Measurements from ENCODE around the gene TPD52L1.
"Not testable (repeated sequence)": the region's sequence is repeated elsewhere in the genome, so short reads cannot be mapped to it uniquely, and the experiment has no call there.

TPD52L1 gene

DNA sequence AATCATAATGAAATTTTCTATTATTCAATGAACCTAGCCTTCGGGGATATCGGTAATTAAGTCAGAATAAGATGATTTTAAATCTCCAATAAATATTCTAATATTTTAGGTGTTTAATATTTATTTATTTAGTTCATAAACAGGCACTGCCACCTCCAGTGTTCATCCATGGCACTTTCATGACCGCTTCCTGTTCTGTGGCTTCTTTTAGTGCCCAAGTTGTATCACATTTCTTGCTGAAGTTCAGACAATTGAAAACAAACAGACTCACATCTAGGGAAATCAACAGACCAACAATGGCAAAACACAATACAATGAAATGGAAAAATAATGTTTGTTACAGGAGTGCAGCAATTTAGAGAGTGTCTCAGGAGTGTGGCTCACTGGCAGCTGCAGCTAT, 122.2 kb downstream of the TPD52L1 start:
- Histone ChIP-seq H3K4me1 (ENCODE audit: control insufficient read depth in 1 of 2, insufficient read depth in 2 of 2, low read length in 2 of 2) (no peaks in the 10 kb centered on the region), H3K27me3 (ENCODE audit: low read depth, low read length) (no peaks in the 10 kb centered on the region), H3K36me3 (ENCODE audit: control insufficient read depth in 1 of 2, insufficient read depth in 2 of 2, low read length in 2 of 2) (peaks cover 19 to 56% of the 10 kb centered on the region in 2 donors), H3K27ac (ENCODE audit: low read length) (no peak overlapping the region), H3K4me3 (ENCODE audit: low read depth in 1 of 2, low read length in 2 of 2) (no peak overlapping the region), H3K9me3 (ENCODE audit: control insufficient read depth in 1 of 2, low read length in 2 of 2) (no peaks in the 10 kb centered on the region)

DNA sequence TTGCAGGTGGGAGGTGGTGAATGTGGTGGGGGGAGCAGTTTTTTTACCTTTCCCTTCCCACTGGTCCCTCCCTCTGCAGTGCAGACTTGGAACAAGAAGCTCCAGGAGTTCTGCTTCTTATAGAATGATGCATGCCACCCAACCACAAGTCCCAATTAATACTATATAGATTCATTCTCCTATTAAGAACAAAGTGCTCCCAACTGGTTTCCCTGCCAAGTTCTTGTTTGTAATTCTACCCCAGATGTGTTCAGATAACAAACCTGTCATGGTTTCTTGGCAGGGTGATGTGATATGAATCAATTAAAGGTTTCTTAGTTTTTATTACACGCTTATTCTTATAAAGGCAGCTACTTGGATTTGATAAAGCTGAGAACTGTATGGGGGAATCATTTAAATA, 124.3 kb downstream of the TPD52L1 start:
- H3K9me3 ChIP-seq (ENCODE audit: control insufficient read depth in 1 of 2, low read length in 2 of 2), result no peaks in the 10 kb centered on the region
- H3K4me1 ChIP-seq (ENCODE audit: control insufficient read depth in 1 of 2, insufficient read depth in 2 of 2, low read length in 2 of 2), result no peaks in the 10 kb centered on the region
- no peaks in the 10 kb centered on the region for H3K27me3 ChIP-seq (ENCODE audit: low read depth, low read length)
- H3K4me3 ChIP-seq (ENCODE audit: low read depth in 1 of 2, low read length in 2 of 2), result no peak overlapping the region
- peaks cover 16 to 39% of the 10 kb centered on the region in 2 donors for H3K36me3 ChIP-seq (ENCODE audit: control insufficient read depth in 1 of 2, insufficient read depth in 2 of 2, low read length in 2 of 2)
- H3K27ac ChIP-seq (ENCODE audit: low read length), result no peak overlapping the region

DNA sequence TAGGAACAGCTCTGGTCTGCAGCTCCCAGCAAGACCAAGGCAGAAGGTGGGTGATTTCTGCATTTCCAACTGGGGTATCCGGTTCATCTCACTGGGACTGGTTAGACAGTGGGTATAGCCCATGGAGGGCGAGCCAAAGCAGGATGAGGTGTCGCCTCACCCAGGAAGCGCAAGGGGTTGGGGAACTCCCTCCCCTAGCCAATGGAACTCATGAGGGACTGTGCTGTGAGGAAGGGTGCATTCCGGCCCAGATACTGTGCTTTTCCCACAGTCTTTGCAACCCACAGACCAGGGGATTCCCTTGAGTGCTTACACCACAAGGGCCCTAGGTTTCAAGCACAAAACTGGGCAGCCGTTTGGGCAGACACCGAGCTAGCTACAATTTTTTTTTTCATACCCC, 126.4 kb downstream of the TPD52L1 start:
- Histone ChIP-seq H3K27me3 (ENCODE audit: low read depth, low read length) (no peaks in the 10 kb centered on the region), H3K4me1 (ENCODE audit: control insufficient read depth in 1 of 2, insufficient read depth in 2 of 2, low read length in 2 of 2) (no peaks in the 10 kb centered on the region), H3K27ac (ENCODE audit: low read length) (no peak overlapping the region), H3K9me3 (ENCODE audit: control insufficient read depth in 1 of 2, low read length in 2 of 2) (no peaks in the 10 kb centered on the region), H3K36me3 (ENCODE audit: control insufficient read depth in 1 of 2, insufficient read depth in 2 of 2, low read length in 2 of 2) (peaks cover 13 to 26% of the 10 kb centered on the region in 2 donors), H3K4me3 (ENCODE audit: low read depth in 1 of 2, low read length in 2 of 2) (no peak overlapping the region)

DNA sequence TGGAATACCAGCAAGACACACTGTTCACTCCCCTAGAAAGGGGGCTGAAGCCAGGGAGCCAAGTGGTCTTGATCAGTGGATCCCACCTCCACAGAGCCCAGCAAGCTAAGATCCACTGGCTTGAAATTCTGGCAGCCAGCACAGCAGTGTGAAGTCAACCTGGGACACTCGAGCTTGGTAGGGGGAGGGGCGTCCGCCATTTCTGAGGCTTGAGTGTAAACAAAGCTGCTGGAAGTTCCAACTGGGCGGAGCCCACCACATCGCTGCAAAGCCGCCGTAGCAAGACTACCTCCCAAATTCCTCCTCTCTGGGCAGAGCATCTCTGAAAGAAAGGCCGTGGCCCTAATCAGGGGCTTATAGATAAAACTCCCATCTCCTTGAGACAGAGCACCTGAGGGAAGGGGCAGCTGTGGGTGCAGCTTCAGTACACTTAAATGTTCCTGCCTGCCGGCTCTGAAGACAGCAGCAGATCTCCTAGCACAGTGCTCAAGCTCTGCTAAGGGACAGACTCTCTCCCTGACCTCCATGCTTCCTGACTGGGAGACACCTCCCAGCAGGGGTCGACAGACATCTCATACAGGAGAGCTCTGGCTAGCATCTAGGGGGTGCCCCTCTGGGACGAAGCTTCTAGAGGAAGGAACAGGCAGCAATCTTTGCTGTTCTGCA, 126.9 kb downstream of the TPD52L1 start:
- not testable (repeated sequence) for H3K27me3 ChIP-seq (ENCODE audit: low read depth, low read length); H3K27ac ChIP-seq (ENCODE audit: low read length); H3K4me3 ChIP-seq (ENCODE audit: low read depth in 1 of 2, low read length in 2 of 2); H3K9me3 ChIP-seq (ENCODE audit: control insufficient read depth in 1 of 2, low read length in 2 of 2); H3K4me1 ChIP-seq (ENCODE audit: control insufficient read depth in 1 of 2, insufficient read depth in 2 of 2, low read length in 2 of 2)
- peaks cover 13 to 26% of the 10 kb centered on the region in 2 donors for H3K36me3 ChIP-seq (ENCODE audit: control insufficient read depth in 1 of 2, insufficient read depth in 2 of 2, low read length in 2 of 2)

DNA sequence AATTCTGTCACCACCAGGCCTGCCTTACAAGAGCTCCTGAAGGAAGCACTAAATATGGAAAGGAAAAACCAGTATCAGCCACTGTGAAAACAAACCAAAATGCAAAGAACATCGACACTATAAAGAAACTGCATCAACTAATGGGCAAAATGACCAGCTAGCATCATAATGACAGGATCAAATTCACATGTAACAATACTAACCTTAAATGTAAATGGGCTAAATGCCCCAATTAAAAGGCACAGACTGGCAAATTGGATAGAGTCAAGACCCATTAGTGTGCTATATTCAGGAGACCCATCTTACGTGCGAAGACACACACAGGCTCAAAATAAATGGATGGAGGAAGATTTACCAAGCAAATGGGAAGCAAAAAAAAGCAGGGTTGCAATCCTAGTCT, 128.9 kb downstream of the TPD52L1 start:
- not testable (repeated sequence) for H3K27ac ChIP-seq (ENCODE audit: low read length); H3K27me3 ChIP-seq (ENCODE audit: low read depth, low read length); H3K4me3 ChIP-seq (ENCODE audit: low read depth in 1 of 2, low read length in 2 of 2); H3K4me1 ChIP-seq (ENCODE audit: control insufficient read depth in 1 of 2, insufficient read depth in 2 of 2, low read length in 2 of 2); H3K9me3 ChIP-seq (ENCODE audit: control insufficient read depth in 1 of 2, low read length in 2 of 2)
- H3K36me3 ChIP-seq (ENCODE audit: control insufficient read depth in 1 of 2, insufficient read depth in 2 of 2, low read length in 2 of 2), result peaks cover 15 to 32% of the 10 kb centered on the region in 2 donors

DNA sequence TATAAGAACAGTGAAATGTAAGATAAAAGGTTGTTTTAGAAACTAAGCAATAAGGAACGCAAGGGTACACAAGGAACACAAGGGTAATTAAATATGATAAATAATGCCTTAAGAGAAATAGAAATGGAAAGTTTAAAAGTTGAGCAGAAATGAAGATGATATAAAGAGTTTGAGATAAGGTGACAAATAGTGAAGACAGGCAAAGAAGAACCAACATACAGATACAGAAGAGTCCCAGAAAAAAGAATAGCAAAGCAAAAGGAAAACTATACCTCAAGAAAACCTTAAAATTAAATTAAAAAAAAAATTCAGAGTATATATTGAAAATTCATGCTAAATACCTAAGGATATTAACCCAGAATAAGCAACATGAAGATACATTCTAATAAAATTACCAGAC, 131.8 kb downstream of the TPD52L1 start:
- H3K4me3 ChIP-seq (ENCODE audit: low read depth in 1 of 2, low read length in 2 of 2), result no peak overlapping the region
- H3K36me3 ChIP-seq (ENCODE audit: control insufficient read depth in 1 of 2, insufficient read depth in 2 of 2, low read length in 2 of 2), result peaks cover 15 to 32% of the 10 kb centered on the region in 2 donors
- no peaks in the 10 kb centered on the region for H3K4me1 ChIP-seq (ENCODE audit: control insufficient read depth in 1 of 2, insufficient read depth in 2 of 2, low read length in 2 of 2)
- H3K27ac ChIP-seq (ENCODE audit: low read length), result no peak overlapping the region
- H3K9me3 ChIP-seq (ENCODE audit: control insufficient read depth in 1 of 2, low read length in 2 of 2), result peaks cover 0 to 5% of the 10 kb centered on the region in 2 donors
- H3K27me3 ChIP-seq (ENCODE audit: low read depth, low read length), result no peaks in the 10 kb centered on the region

DNA sequence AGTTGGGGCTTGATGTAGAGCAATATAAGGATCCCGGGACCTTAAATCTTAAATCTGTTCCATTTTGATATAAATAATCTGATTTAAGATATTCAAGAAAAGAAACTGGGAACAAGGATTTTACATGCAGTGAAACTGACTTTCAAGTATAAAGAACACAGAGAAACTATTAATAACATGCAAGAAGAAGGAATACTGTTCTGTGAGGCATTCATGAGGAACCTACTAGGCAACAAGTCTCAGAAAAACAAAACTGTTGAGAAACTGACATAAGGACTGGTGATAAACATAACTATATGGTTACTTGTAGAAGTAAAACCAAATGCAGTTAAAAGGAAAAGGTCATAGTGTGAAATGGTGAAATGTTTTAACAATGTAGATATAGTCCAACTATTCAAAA, 132.4 kb downstream of the TPD52L1 start:
- Histone ChIP-seq H3K4me3 (ENCODE audit: low read depth in 1 of 2, low read length in 2 of 2) (no peak overlapping the region), H3K9me3 (ENCODE audit: control insufficient read depth in 1 of 2, low read length in 2 of 2) (peaks cover 0 to 5% of the 10 kb centered on the region in 2 donors), H3K27me3 (ENCODE audit: low read depth, low read length) (no peaks in the 10 kb centered on the region), H3K4me1 (ENCODE audit: control insufficient read depth in 1 of 2, insufficient read depth in 2 of 2, low read length in 2 of 2) (no peaks in the 10 kb centered on the region), H3K36me3 (ENCODE audit: control insufficient read depth in 1 of 2, insufficient read depth in 2 of 2, low read length in 2 of 2) (peaks cover 15 to 29% of the 10 kb centered on the region in 2 donors), H3K27ac (ENCODE audit: low read length) (no peak overlapping the region)

DNA sequence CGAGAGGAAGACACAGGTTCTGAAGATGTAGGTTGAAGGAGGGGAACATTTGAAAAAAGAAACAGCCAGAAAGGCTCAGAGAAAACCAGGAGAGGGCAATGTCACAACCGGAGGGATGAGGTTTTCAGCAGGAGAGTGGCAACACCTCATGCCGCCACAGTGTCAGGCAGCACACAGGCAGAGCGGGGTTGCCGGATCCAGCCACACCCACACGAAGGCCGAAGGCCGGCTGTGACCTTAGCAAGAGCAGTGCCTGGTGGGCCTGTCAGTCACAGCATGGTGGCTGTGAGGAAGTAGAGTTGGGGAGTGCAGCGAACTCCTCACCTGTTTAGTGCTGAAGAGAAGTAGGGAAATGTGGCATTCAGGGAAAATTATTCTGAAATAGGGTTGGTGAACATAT, 134.1 kb downstream of the TPD52L1 start:
- Histone ChIP-seq H3K27ac (ENCODE audit: low read length) (no peak overlapping the region), H3K9me3 (ENCODE audit: control insufficient read depth in 1 of 2, low read length in 2 of 2) (peaks cover 0 to 5% of the 10 kb centered on the region in 2 donors), H3K36me3 (ENCODE audit: control insufficient read depth in 1 of 2, insufficient read depth in 2 of 2, low read length in 2 of 2) (peaks cover 28 to 45% of the 10 kb centered on the region in 2 donors), H3K27me3 (ENCODE audit: low read depth, low read length) (no peaks in the 10 kb centered on the region), H3K4me3 (ENCODE audit: low read depth in 1 of 2, low read length in 2 of 2) (no peak overlapping the region), H3K4me1 (ENCODE audit: control insufficient read depth in 1 of 2, insufficient read depth in 2 of 2, low read length in 2 of 2) (no peaks in the 10 kb centered on the region)

DNA sequence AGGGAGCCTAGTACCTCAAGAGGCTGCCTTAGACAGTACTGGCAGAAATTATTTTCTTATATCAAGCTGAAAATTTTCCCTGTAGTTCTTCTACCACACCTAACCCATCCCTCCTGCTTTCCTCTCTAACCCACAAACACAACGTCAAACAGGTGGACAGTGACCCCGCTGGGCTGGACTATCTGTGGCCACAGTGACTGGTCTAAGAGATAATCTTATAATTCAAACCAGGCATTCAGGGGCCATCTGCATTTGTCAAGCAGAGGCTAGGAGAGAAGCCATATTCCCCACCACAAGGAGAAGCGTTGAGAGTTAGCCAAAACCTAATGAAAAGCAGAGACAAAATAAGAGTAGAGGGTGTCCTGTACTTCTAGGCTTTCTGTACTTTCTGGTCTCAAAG, 140.0 kb downstream of the TPD52L1 start:
- Histone ChIP-seq H3K27me3 (ENCODE audit: low read depth, low read length) (no peaks in the 10 kb centered on the region), H3K36me3 (ENCODE audit: control insufficient read depth in 1 of 2, insufficient read depth in 2 of 2, low read length in 2 of 2) (peaks cover 38 to 44% of the 10 kb centered on the region in 2 donors), H3K27ac (ENCODE audit: low read length) (no peak overlapping the region)

DNA sequence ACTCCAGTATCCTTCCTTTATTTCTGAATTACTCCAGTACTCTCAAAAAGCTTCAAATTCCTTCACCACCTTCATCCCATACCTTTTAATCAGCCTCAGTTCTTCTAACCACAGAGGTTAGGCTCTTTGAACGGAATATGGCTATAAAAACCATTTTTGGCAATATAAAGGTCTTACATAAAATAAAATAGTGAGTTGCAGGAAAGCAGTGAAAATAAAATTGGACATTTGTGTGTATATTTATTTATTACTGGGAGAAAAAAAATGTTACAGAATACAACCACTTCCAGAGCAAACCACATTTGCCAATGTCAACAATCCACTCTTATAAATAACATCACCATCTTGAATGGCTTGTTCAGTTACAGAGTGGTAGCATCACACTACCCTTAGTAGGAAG, 140.5 kb downstream of the TPD52L1 start:
- H3K27me3 ChIP-seq (ENCODE audit: low read depth, low read length), result no peaks in the 10 kb centered on the region
- H3K4me3 ChIP-seq (ENCODE audit: low read depth in 1 of 2, low read length in 2 of 2), result no peak overlapping the region
- no peaks in the 10 kb centered on the region for H3K4me1 ChIP-seq (ENCODE audit: control insufficient read depth in 1 of 2, insufficient read depth in 2 of 2, low read length in 2 of 2)
- H3K36me3 ChIP-seq (ENCODE audit: control insufficient read depth in 1 of 2, insufficient read depth in 2 of 2, low read length in 2 of 2), result peaks cover 38 to 45% of the 10 kb centered on the region in 2 donors
- no peaks in the 10 kb centered on the region for H3K9me3 ChIP-seq (ENCODE audit: control insufficient read depth in 1 of 2, low read length in 2 of 2)
- no peak overlapping the region for H3K27ac ChIP-seq (ENCODE audit: low read length)

More for the DNA sequence above, 140.0 kb downstream of the TPD52L1 start:
- Histone ChIP-seq H3K4me3 (ENCODE audit: low read depth in 1 of 2, low read length in 2 of 2) (no peak overlapping the region), H3K4me1 (ENCODE audit: control insufficient read depth in 1 of 2, insufficient read depth in 2 of 2, low read length in 2 of 2) (no peaks in the 10 kb centered on the region), H3K9me3 (ENCODE audit: control insufficient read depth in 1 of 2, low read length in 2 of 2) (no peaks in the 10 kb centered on the region)

DNA sequence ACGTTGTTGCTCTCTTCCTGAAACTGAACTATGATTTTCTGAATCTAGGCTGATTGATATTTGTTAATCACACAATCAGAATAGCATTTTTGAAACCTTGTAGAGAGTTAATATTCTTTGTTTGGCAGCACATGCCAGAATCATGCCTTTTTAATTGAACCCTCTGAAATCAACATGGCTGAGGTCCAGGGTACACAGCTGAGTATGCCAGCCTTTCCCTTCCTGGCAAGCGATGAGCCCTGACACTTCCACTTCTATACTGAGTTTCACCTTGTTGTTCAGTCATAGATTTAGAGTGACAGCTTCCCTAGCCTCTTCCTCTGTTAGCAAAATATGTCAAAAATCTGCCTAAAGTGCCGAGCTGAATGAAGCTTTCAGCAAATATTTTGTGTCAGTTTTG, 141.4 kb downstream of the TPD52L1 start:
- Histone ChIP-seq H3K4me3 (ENCODE audit: low read depth in 1 of 2, low read length in 2 of 2) (no peak overlapping the region), H3K27ac (ENCODE audit: low read length) (no peak overlapping the region), H3K36me3 (ENCODE audit: control insufficient read depth in 1 of 2, insufficient read depth in 2 of 2, low read length in 2 of 2) (peaks cover 38 to 45% of the 10 kb centered on the region in 2 donors), H3K9me3 (ENCODE audit: control insufficient read depth in 1 of 2, low read length in 2 of 2) (no peaks in the 10 kb centered on the region), H3K4me1 (ENCODE audit: control insufficient read depth in 1 of 2, insufficient read depth in 2 of 2, low read length in 2 of 2) (peaks cover 4% of the 10 kb centered on the region in 2 donors), H3K27me3 (ENCODE audit: low read depth, low read length) (no peaks in the 10 kb centered on the region)

DNA sequence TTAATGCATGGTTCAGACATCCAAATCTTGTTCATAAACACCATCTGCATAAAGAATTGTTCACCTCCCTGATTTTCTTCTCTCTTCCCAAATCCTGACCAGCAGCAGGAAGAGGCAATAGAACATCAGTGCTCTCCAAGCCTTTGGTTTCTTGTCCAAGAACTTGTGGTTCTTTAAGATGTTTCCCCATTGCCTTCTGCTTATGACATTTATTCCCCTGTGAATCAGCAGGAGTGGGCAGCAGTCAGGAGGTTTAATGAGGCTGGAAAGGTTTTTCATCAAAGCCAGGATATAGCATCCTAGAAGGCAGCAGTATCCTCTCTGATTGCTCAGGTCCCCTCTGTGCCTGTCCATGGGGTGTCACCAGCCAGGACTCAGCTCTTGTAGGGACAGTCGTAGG, 142.9 kb downstream of the TPD52L1 start:
- Histone ChIP-seq H3K27me3 (ENCODE audit: low read depth, low read length) (no peaks in the 10 kb centered on the region), H3K9me3 (ENCODE audit: control insufficient read depth in 1 of 2, low read length in 2 of 2) (no peaks in the 10 kb centered on the region), H3K4me1 (ENCODE audit: control insufficient read depth in 1 of 2, insufficient read depth in 2 of 2, low read length in 2 of 2) (peaks cover 15% of the 10 kb centered on the region in 2 donors), H3K27ac (ENCODE audit: low read length) (no peak overlapping the region), H3K36me3 (ENCODE audit: control insufficient read depth in 1 of 2, insufficient read depth in 2 of 2, low read length in 2 of 2) (peaks cover 33 to 37% of the 10 kb centered on the region in 2 donors), H3K4me3 (ENCODE audit: low read depth in 1 of 2, low read length in 2 of 2) (no peak overlapping the region)

Data from muscle layer of duodenum (tissue), 2 donors.